Epithelial cell of esophagus (primary cell): ENCODE data around the gene MYLK4.

ENCODE experiments used
- DNase-seq: peaks from one replicate; pipeline ENCODE4 v3.0.0; 2010; ENCODE audit warnings: low read depth
- H3K4me3 ChIP-seq: 2 replicates; pipeline ENCODE4 v1.5.1; 2011; ENCODE audit warnings: mild to moderate bottlenecking, low read length, control low read depth
- CTCF ChIP-seq: IDR thresholded peaks from 2 replicates; pipeline ENCODE4 v1.5.1; 2011; ENCODE audit warnings: low read depth, mild to moderate bottlenecking, low read length, control low read depth, inconsistent platforms; ENCODE audit not compliant: insufficient read depth; ENCODE audit errors: missing control alignments

Gene MYLK4

GRCh38 chr6:2641044-2641725 is 109.5 kb downstream of the MYLK4 start:
- TF ChIP-seq CTCF = no peak
- H3K4me3 ChIP-seq = no peak overlapping the region
- DNase-seq = no peak

DNA sequence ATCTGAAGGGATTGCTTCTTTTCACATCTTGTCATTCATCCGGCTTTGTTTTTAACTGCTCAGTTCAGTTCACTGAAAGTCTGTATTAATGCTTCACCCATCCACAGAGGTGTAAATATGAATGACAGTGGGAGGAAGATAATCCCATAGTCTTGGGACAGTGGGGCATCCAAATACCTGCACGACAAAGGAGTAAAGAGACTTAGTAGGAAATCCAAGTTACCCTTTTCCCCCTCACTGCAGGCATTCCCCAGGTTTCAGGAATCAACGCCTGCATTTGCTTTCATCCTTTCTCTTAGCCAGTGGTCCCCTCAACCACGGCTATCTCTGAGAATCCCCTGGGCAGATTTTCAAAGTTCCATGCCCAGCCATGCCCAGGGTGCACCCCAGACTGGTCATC is 110.2 kb downstream of the MYLK4 start:
- no peak for DNase-seq
- no peak overlapping the region for H3K4me3 ChIP-seq
- TF ChIP-seq CTCF = no peak

GRCh38 chr6:2639896-2640295 is 110.8 kb downstream of the MYLK4 start:
- no peak for DNase-seq
- H3K4me3 ChIP-seq = no peak overlapping the region
- TF ChIP-seq CTCF = no peak

GRCh38 chr6:2639167-2639566 is 111.6 kb downstream of the MYLK4 start:
- no peak for DNase-seq
- no peak overlapping the region for H3K4me3 ChIP-seq
- TF ChIP-seq CTCF = no peak

DNA sequence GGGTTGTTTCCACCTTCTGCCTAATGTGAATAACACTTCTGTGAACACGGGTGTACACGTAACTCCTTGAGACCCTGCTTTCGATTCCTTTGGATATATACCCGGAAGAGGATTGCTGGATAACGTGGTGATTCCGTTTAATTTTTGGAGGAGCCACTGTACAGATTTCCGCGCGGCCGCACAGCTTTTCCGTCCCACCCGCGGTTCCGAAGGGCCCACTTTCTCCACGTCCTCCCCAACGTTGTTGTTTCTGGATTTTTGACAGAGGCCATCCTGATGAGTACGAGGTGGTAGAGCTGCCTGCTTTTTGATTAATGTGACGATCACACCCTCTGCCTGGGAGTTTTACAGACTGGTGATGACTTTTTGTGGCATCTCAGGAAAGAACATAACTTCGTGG is 114.0 kb downstream of the MYLK4 start:
- no peak for DNase-seq
- H3K4me3 ChIP-seq = no peak overlapping the region

DNA sequence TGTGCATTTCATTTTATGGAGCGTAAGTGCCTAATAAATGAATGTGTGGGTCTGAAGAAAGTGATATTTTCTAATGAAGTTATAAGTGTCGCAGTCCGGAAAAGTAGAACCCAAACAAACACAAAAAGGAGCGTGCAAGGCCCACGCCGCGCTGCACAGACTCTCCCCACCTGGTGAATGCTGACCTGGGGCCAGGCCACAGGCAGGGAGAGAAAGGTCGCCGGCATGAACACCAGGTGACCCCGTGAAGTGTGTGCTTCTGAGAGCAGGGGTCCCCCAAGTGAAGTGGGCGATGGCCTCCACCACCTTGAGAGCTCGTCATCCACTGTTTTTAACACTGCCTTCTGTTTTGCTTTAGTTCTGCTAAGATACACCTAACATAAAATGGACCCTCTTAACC is 114.8 kb downstream of the MYLK4 start:
- DNase-seq = no peak
- H3K4me3 ChIP-seq = no peak overlapping the region
- TF ChIP-seq CTCF = no peak

More for the DNA sequence above, 114.0 kb downstream of the MYLK4 start:
- TF ChIP-seq CTCF = no peak

DNA sequence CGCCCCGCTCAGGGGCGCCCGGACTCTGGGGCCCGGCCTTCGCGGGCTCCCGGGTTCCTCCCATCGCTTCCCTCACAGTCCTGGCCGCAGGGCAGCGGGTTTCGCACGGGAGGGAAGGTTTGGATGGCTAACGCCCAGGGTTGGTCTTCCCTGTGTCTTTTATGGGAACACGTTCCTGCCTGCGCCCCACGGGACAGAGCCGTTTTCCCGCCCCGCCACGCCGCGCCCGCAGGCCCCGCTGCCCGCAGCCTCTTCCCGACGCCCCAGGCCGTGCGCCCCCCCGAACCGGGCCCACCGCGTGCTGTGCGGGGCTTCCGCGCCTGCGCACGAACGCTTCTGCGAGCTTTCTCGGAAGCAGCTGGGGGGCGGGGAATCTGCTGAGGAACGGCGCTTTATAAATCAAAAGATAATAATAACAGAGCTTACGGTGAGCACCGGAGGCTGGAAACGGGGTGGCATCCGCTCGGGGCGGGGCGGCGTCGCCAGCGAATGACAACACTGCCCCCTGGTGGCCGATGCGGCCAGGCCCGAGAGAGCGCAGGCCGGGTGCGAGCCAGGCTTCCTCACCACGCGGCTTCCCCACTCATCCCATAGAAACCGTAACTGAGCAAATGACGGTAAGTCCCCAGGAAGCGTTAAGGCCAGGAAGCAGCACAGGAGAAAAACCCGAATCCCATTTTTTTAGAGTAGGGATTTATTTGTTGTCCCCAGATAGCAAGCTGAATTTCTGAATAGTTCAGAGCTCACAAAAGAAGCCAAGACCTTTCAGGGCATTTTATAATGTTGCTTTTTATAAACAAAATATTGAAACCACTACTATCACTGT is 116.4 kb downstream of the MYLK4 start:
- peak; percentile 82 for TF ChIP-seq CTCF
- DNase-seq = peak; percentile 84
- peak overlapping the region; percentile 34 for H3K4me3 ChIP-seq
